Measurements from ENCODE around the gene RPL21.

DNA sequence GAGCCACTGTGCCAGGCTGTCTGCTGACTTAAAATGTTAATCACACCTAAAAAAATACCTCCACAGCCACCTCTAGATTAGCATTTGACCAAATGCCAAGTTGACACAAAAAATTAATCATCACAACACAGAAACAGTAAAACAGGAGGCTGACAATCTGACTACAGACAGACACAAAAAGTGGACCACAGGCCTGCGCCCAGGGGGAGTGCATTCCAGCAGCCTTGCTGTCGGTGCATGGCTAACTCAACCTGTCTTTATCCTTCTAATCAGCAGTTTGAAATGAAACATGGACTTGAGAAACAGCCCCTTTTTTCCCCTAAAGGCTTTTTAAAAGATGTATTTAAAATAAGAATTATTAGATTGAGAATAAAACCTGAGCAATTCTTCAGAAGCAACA is 53.3 kb downstream of the RPL21 start:
- TF ChIP-seq CTCF (conservative IDR thresholded peaks at IDR 0.05): no peak
- TF ChIP-seq ZFX (IDR thresholded peaks at IDR 0.05): no peak

All from C4-2B (cell line).